Keratinocyte (primary cell): ENCODE measurements around the gene LDAH. TPM values are rescaled to one million over a fixed set of nuclear protein-coding genes. Genes with fewer than 3 reads are reported as not detected.
A peak's percentile ranks its signal among the peaks of the same experiment; 100 is the strongest.

Source experiments
- DNase-seq: peaks from one replicate; pipeline ENCODE4 v3.0.0-alpha.2; 2011; ENCODE audit warnings: low read depth, missing footprints, low spot score
- FAIRE-seq: peaks from 2 replicates; lab custom pipeline; 2011; peaks lifted over from hg19 to GRCh38; lab: Jason Lieb, UNC
- H2AFZ ChIP-seq: 2 replicates; pipeline ENCODE4 v1.6.0; 2012; ENCODE audit warnings: low read length, control low read depth, inconsistent platforms; ENCODE audit not compliant: control insufficient read depth
- H3K27ac ChIP-seq: 2 replicates; pipeline ENCODE4 v1.5.1; 2011; ENCODE audit warnings: low read length; ENCODE audit not compliant: control insufficient read depth, insufficient read depth
- H3K27me3 ChIP-seq: 3 replicates; pipeline ENCODE4 v1.6.0; 2011; ENCODE audit warnings: low read length; ENCODE audit not compliant: control insufficient read depth, insufficient read depth; ENCODE audit errors: extremely low read depth
- H3K36me3 ChIP-seq, 2 experiments: 2 replicates in 1 of 2; 3 replicates in 1 of 2; pipeline ENCODE4 v1.5.1; 2011; ENCODE audit warnings: low read length in 2 of 2, mild to moderate bottlenecking in 1 of 2; ENCODE audit not compliant: control insufficient read depth in 2 of 2, insufficient read depth in 2 of 2; ENCODE audit errors: extremely low read depth in 1 of 2
- H3K4me1 ChIP-seq: 3 replicates; pipeline ENCODE4 v1.5.1; 2011; ENCODE audit warnings: low read length; ENCODE audit not compliant: control insufficient read depth, insufficient read depth; ENCODE audit errors: extremely low read depth
- H3K4me2 ChIP-seq: 3 replicates; pipeline ENCODE4 v1.6.0; 2011; ENCODE audit warnings: low read depth, low read length; ENCODE audit not compliant: control insufficient read depth, insufficient read depth; ENCODE audit errors: extremely low read depth
- H3K4me3 ChIP-seq, 3 experiments: fragments of 200-600 bp in 1 of 3; sonication (generic) in 1 of 3; 2 replicates in 2 of 3; 3 replicates in 1 of 3; pipeline ENCODE4 v1.5.1; 2011 to 2016; ENCODE audit warnings: low read length in 3 of 3, mild to moderate bottlenecking in 3 of 3, control low read depth in 2 of 3, inconsistent platforms in 1 of 3, low read depth in 1 of 3, mixed read lengths in 1 of 3, mixed run types in 1 of 3, moderate library complexity in 1 of 3; ENCODE audit not compliant: control insufficient read depth in 2 of 3, insufficient read depth in 2 of 3; ENCODE audit errors: extremely low read depth in 1 of 3
- H3K79me2 ChIP-seq: 2 replicates; pipeline ENCODE4 v1.6.0; 2012; ENCODE audit warnings: low read length; ENCODE audit not compliant: control insufficient read depth, insufficient read depth
- H3K9ac ChIP-seq: 3 replicates; pipeline ENCODE4 v1.6.0; 2011; ENCODE audit warnings: low read length; ENCODE audit not compliant: control insufficient read depth, insufficient read depth; ENCODE audit errors: extremely low read depth
- H3K9me1 ChIP-seq: 3 replicates; pipeline ENCODE4 v1.6.0; 2011; ENCODE audit warnings: low read length; ENCODE audit not compliant: control insufficient read depth, insufficient read depth; ENCODE audit errors: extremely low read depth
- H3K9me3 ChIP-seq: 2 replicates; pipeline ENCODE4 v1.5.1; 2012; ENCODE audit warnings: low read depth, low read length; ENCODE audit not compliant: control insufficient read depth
- H4K20me1 ChIP-seq: 3 replicates; pipeline ENCODE4 v1.6.0; 2011; ENCODE audit warnings: low read length; ENCODE audit not compliant: control insufficient read depth, insufficient read depth; ENCODE audit errors: extremely low read depth
- EZH2 ChIP-seq: IDR thresholded peaks from one replicate; pipeline ENCODE4 v1.6.1; 2012; ENCODE audit warnings: inconsistent platforms, mild to moderate bottlenecking, low read length, moderate library complexity
- dilution Hi-C: fragments of 300-500 bp; cut with MboI; formaldehyde crosslinking; loops from one replicate; pipeline ENCODE4 v1.7.0; 2020; ENCODE audit warnings: low sequenced_read_pairs; ENCODE audit not compliant: extremely low pct_ligation_motif_present
- polyA plus RNA-seq, 5 experiments: library from polyadenylated mRNA; depleted of rRNA in 3 of 5; stranded (reverse) in 3 of 5; stranded (forward) in 1 of 5; unstranded in 1 of 5; fragments of >200 nt; gene quantifications; 1 replicate in 1 of 5; 2 replicates in 3 of 5; 3 replicates in 1 of 5; pipeline versions ENCODE4 v1.2.1 to v1.2.3, GENCODE V29; 2011 to 2012; ENCODE audit warnings: missing spikeins in 2 of 5, low read depth in 1 of 5, low replicate concordance in 1 of 5
- TF ChIP-seq, protein P1 (sequence below), 3 experiments: IDR thresholded peaks in 1 of 3; conservative IDR thresholded peaks in 1 of 3; optimal IDR thresholded peaks in 1 of 3; 2 replicates in 2 of 3; 3 replicates in 1 of 3; pipeline versions ENCODE3 to v1.5.1; 2011; ENCODE audit warnings: low read length in 3 of 3, mild to moderate bottlenecking in 3 of 3, moderate library complexity in 2 of 3, control low read depth in 1 of 3, inconsistent platforms in 1 of 3; ENCODE audit not compliant: insufficient read depth in 2 of 3; ENCODE audit errors: extremely low read depth in 1 of 3

LDAH gene
- polyA plus RNA-seq, 1 donor (not counting 4 experiments of a cell fraction or from before 2014, with no cell fraction given) = 22.7 TPM

DNA sequence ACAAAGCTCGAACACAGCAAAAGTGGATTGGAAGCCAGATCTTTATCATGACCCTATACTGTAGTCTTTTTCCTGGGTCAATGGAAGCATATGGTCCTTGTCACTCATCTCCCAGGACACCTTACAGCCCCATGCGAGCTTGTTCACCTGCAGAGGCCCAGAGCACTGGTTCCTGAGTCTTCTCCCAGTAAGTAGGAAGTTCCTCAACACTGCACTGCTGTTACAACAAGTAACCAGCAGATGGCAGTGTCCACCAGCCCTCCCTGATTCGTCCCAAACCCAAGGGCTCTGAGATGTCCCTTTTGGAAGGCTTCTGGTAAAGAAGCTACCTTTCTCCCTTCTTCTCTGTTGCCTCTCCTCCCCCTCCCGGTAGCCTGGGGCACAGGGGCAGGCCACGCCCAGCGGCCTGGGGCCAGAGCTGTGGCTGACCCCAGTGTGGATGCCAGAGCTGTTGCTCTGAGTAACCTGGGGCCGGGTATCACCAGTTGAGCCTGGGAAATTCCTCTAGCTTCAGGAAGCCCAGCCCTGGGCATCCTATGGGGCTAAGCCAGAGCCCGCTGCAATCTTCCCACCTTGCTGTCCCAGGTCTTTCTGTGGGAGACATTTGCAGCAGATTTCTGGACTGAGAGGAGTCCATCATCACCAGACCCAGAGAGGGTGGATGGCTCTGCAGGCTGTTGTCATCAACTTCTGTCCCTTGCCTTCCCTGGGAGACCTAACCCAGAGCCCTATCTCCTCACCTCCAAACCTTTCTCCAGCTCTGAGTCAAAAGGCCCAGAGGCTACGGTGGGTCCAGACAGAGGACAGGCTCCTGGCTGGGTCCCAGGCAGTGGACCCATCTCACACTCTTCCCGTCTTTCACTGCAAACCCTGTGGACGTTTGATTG is 161.2 kb downstream of the LDAH start:
- FAIRE-seq = peak; percentile 89
- Histone ChIP-seq H4K20me1 (no peaks in the 10 kb centered on the region), H3K4me2 (peak overlapping the region; percentile 66), H3K4me1 (peaks cover 13% of the 10 kb centered on the region), H3K9ac (no peak overlapping the region), H3K36me3 (no peaks in the 10 kb centered on the region), H3K27ac (no peak overlapping the region), H3K79me2 (no peaks in the 10 kb centered on the region), H3K9me3 (no peaks in the 10 kb centered on the region), H2AFZ (peak overlapping the region; percentile 43), H3K9me1 (no peaks in the 10 kb centered on the region), H3K27me3 (peaks cover 52% of the 10 kb centered on the region), H3K4me3 (no peak overlapping the region)
- TF ChIP-seq EZH2 = no peak
- TF ChIP-seq, protein P1, sequence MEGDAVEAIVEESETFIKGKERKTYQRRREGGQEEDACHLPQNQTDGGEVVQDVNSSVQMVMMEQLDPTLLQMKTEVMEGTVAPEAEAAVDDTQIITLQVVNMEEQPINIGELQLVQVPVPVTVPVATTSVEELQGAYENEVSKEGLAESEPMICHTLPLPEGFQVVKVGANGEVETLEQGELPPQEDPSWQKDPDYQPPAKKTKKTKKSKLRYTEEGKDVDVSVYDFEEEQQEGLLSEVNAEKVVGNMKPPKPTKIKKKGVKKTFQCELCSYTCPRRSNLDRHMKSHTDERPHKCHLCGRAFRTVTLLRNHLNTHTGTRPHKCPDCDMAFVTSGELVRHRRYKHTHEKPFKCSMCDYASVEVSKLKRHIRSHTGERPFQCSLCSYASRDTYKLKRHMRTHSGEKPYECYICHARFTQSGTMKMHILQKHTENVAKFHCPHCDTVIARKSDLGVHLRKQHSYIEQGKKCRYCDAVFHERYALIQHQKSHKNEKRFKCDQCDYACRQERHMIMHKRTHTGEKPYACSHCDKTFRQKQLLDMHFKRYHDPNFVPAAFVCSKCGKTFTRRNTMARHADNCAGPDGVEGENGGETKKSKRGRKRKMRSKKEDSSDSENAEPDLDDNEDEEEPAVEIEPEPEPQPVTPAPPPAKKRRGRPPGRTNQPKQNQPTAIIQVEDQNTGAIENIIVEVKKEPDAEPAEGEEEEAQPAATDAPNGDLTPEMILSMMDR (optimal IDR thresholded peaks at IDR 0.05 in 1 of 3, IDR thresholded peaks at IDR 0.05 in 1 of 3, conservative IDR thresholded peaks at IDR 0.05 in 1 of 3; ENCODE audit: extremely low read depth in 1 of 3, insufficient read depth in 2 of 3, low read length in 3 of 3) = peak; percentile 95 to 99 (median 96)
- dilution Hi-C loops = no loop called here
- DNase-seq = no peak

DNA sequence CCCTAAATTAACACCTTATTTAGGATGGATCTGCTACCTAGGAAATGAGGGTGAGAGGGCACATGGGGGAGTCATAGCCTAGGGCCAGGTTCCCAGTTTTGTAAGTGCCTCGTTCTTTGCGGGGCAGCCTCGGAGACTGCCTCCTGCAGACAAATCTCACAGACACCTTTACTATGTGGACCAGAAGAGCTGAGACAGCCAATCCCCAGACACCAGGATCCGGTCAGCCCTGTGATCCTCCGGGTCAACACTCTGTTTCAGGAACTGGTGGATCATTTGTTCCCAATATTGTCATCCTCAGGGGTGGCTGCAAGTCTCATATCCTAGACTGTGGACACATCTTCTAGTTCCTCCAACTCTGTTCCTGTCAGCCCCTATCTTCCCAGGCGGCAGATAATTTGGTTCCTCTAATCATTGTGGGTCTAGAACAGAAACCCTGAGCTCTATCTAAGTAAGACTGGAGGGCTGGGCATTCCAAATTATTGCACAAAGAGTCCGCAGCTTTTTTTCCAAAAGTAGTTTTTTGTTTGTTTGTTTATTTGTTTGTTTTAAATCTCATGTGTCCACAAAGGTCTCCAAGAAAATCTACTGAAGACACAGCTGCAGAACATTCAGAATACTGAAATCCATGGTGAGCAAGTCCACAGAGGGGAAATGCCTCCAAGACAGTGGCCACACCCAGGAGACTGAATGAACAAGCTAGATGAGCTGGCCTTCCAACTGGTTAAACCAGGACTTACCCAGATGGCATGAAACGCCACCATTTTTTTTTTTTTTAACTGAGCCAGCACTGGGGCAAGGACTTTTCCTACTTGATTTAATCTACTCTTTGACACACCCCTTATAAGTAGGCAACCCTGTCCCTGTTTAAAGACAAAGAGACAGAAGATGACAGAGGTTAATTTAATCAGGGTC is 162.1 kb downstream of the LDAH start:
- no peaks in the 10 kb centered on the region for H3K9me3 ChIP-seq
- no peaks in the 10 kb centered on the region for H3K9me1 ChIP-seq
- H3K4me2 ChIP-seq = peak overlapping the region; percentile 66
- H3K27ac ChIP-seq = no peak overlapping the region
- no peak overlapping the region for H3K9ac ChIP-seq
- FAIRE-seq (peak; percentile 63), DNase-seq (no peak)
- H3K4me3 ChIP-seq = no peak overlapping the region
- no peaks in the 10 kb centered on the region for H3K79me2 ChIP-seq
- dilution Hi-C loops = no loop called here
- no peaks in the 10 kb centered on the region for H3K36me3 ChIP-seq
- TF ChIP-seq, protein P1 (optimal IDR thresholded peaks at IDR 0.05 in 1 of 3, IDR thresholded peaks at IDR 0.05 in 1 of 3, conservative IDR thresholded peaks at IDR 0.05 in 1 of 3; ENCODE audit: extremely low read depth in 1 of 3, insufficient read depth in 2 of 3, low read length in 3 of 3) = no peak
- no peak for TF ChIP-seq EZH2
- H4K20me1 ChIP-seq = no peaks in the 10 kb centered on the region
- peaks cover 9% of the 10 kb centered on the region for H3K4me1 ChIP-seq
- peak overlapping the region; percentile 43 for H2AFZ ChIP-seq
- H3K27me3 ChIP-seq = peaks cover 43% of the 10 kb centered on the region
